ENCODE measurements around the gene MRGPRX3. TPM values are rescaled to one million over a fixed set of nuclear protein-coding genes. Genes with fewer than 3 reads are reported as not detected.
"Not testable (repeated sequence)": the region's sequence is repeated elsewhere in the genome, so short reads cannot be mapped to it uniquely, and the experiment has no call there.

The MRGPRX3 gene
- total RNA-seq (2014; rRNA removed; shearing (Covaris generic); ENCODE audit: low replicate concordance): not detected in 2 replicates

DNA sequence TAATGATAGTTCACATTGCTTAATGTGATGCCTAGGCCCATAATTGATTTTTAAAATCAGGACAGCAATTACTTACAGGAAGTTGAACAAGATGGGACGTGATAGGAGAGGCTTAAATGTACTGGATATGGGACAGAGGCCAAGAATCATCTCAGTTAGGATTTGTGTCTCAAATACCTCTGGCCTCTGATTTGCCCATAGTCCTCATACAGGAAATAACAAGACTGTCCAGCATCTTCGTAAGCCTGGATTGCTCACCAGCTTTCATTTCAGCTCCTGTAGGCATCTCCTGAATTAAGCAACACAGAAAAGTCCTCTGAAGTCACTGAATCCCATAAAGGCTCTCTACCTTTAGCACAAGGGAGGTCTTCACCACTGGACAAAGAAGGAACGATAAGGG lies at the start of gene MRGPRX3:
Gene MRGPRX3 (plus strand): TSS at position 231 of the 400 bp plus-strand sequence. CDS start 4,632 bp downstream, outside the sequence.
- in situ Hi-C loops (cut with HindIII; ENCODE audit: low pct_unique_long_range_greater_than_20kb, low sequenced_read_pairs): no loop called here
- DNase-seq (ENCODE audit: low read depth): no peak

GRCh38 chr11:18088366-18088765 lies 44.0 kb upstream of the MRGPRX3 start:
- DNase-seq (ENCODE audit: low read depth): no peak
- in situ Hi-C loops (cut with HindIII; ENCODE audit: low pct_unique_long_range_greater_than_20kb, low sequenced_read_pairs): no loop called here

- no peak for DNase-seq (ENCODE audit: low read depth)
- in situ Hi-C loops (cut with HindIII; ENCODE audit: low pct_unique_long_range_greater_than_20kb, low sequenced_read_pairs): no loop called here
Observed at GRCh38 chr11:18088966-18089365, 43.4 kb upstream of the MRGPRX3 start.

- DNase-seq (ENCODE audit: low read depth): no peak
Observed at GRCh38 chr11:18091731-18092130, 40.6 kb upstream of the MRGPRX3 start.

GRCh38 chr11:18093959-18094358 lies 38.4 kb upstream of the MRGPRX3 start:
- in situ Hi-C loops (cut with HindIII; ENCODE audit: low pct_unique_long_range_greater_than_20kb, low sequenced_read_pairs): no loop called here
- DNase-seq (ENCODE audit: low read depth): no peak

More at GRCh38 chr11:18091731-18092130, 40.6 kb upstream of the MRGPRX3 start:
- in situ Hi-C loops (cut with HindIII; ENCODE audit: low pct_unique_long_range_greater_than_20kb, low sequenced_read_pairs): no loop called here

DNA sequence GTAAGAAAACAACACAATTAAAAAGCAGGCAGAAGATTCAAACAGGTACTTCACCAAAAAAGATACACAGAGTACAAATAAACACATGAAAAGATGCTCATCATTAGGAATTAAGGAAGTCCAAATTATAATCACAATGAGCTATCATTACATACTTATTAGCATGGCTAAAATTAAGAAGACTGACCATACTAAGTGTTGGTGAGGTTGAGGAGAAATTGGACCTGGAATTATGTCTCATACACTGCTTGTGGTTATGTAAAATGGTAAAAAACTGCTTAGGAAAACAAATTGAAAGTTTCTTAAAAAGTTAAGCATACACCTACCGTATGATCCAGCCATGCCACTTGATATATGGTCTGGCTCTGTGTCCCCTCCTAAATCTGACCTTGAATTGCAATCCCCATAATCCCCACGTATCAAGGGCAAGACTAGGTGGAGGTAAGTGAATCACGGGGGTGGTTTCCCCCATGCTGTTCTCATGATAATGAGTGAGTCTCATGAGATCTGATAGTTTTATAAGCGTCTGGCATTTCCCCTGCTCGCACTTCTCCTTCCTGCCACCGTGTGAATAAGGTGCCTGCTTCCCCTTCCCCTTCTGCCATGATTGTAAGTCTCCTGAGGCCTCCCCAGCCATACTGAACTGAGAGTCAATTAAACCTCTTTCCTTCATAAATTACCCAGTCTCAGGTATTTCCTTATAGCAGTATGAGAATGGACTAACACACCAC lies 31.3 kb upstream of the MRGPRX3 start:
- in situ Hi-C loops (cut with HindIII; ENCODE audit: low pct_unique_long_range_greater_than_20kb, low sequenced_read_pairs): no loop called here
- DNase-seq (ENCODE audit: low read depth): no peak

- in situ Hi-C loops (cut with HindIII; ENCODE audit: low pct_unique_long_range_greater_than_20kb, low sequenced_read_pairs): no loop called here
- DNase-seq (ENCODE audit: low read depth): no peak
Observed at GRCh38 chr11:18105086-18105801, 27.1 kb upstream of the MRGPRX3 start.

DNA sequence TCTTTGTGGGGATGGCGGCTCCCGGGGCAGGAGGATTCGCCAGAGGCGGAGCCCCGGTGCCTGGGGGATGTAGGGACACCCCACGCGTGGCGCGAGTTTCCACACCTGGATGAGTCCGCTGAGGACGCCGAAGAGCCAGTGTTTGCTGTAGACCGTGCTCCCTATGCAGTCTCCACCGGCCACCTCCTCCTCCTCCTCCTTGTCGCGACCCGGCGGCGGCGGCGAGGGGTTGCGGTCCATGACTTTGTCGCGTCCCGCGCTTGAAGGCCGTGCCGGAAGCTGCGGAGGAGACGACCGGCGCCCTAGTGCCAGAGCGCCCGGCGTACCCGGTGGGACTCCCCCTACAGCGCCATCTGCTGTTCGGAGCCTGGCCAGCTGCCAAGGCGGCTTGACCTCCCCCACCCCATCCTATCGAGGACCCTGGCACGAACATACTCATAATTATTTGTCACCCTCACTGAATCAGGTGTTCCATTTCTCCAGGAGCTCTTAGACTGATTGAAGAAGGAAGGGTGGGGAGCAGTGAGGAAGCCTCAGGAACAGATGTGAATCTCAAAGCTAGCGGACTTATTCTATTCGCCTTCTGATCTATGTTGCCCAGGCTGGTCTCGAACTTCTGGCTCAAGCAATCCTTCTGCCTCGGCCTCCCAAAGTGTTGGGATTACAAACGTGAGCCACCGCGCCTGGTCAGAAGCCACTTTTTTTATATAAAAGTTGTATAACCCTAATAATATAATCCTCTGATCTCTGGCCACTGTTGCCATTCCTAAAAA lies 26.4 kb upstream of the MRGPRX3 start, which contains the start of gene SAAL1:
Gene SAAL1 (minus strand): TSS at position 281 of the 773 bp plus-strand sequence. CDS start 41 bp downstream, at position 240.
- in situ Hi-C loops (cut with HindIII; ENCODE audit: low pct_unique_long_range_greater_than_20kb, low sequenced_read_pairs): no loop called here
- peak; percentile 72 for DNase-seq (ENCODE audit: low read depth)

- DNase-seq (ENCODE audit: low read depth): peak; percentile 13
- in situ Hi-C loops (cut with HindIII; ENCODE audit: low pct_unique_long_range_greater_than_20kb, low sequenced_read_pairs): no loop called here
Observed at GRCh38 chr11:18106688-18107087, 25.7 kb upstream of the MRGPRX3 start.

DNA sequence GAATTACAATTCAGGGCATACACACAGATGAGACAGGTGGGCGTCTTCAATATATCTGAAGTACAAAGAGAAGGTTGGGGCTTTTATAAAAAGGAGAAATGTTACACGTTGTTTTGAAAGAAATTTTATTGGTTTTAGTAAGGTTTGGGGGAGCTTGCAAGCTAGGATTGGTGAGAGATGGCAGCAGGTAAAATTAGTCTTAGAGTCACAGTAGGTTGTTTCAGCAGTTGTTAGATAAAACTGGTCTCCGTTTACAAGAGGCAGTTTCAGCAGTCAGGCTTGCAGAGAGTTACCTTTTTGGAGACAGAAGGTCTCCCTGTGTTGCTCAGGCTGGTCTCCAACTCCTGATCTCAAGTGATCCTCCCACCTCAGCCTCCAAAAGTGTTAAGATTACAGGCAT lies 24.1 kb upstream of the MRGPRX3 start:
- in situ Hi-C loops (cut with HindIII; ENCODE audit: low pct_unique_long_range_greater_than_20kb, low sequenced_read_pairs): no loop called here
- DNase-seq (ENCODE audit: low read depth): no peak

DNA sequence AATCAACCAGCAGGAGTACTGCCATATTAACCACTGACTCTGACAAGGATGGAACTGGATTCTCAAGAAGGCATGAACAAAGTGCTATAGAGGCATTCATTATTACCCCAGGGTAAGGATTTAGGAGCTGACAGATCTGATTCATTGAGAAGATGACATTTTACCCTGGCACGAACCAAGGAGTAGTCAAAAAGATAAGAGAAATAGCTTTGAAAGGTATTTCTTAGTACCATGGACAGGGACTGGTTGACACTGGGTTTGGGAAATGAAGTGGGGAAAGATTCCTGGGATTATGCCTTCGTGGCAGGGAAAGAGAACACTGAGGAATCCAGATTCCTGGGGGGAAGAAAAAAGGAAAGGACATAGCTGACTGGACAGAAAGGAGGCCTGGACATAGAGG lies 21.4 kb upstream of the MRGPRX3 start:
- DNase-seq (ENCODE audit: low read depth): peak; percentile 8
- in situ Hi-C loops (cut with HindIII; ENCODE audit: low pct_unique_long_range_greater_than_20kb, low sequenced_read_pairs): no loop called here

DNA sequence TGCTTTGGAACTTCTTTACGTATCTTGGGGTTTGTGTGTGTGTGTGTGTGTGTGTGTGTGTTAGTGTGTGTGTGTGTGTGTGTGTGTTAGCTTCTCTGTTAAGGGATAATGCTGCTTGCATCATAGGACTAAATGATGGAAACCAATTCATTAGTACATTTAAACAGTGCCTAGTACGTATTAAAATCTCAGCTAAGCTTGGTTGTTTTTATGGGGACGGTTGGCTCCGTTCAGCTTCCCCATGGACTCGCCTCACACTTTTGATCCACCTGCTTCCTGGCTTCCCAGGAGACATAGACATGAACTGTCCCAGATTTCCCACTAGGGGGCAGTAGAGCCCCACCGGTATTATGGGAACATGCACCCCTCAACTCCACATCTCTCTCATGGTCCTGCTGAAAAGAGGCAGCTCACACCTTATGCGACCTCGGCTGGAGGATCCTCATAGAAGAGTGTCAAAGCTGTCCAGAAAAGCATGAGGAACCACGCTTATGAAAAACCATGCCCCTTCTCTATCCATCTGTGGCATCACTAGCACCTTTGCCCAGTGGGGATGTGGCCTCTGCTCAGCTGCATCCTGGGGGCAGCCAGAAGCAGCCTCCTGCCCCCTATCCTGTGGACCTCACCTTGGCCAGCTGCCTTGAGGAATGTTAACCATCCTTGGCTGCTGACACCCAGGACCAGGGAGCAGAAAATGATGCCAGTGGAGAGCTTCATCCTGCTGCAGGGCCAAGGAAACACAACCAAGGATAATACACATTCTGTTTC lies 16.8 kb upstream of the MRGPRX3 start:
- in situ Hi-C loops (cut with HindIII; ENCODE audit: low pct_unique_long_range_greater_than_20kb, low sequenced_read_pairs): no loop called here
- DNase-seq (ENCODE audit: low read depth): peak; percentile 68

- in situ Hi-C loops (cut with HindIII; ENCODE audit: low pct_unique_long_range_greater_than_20kb, low sequenced_read_pairs); DNase-seq (ENCODE audit: low read depth): not testable (repeated sequence)
Observed at GRCh38 chr11:18121331-18121828, 11.0 kb upstream of the MRGPRX3 start.

- in situ Hi-C loops (cut with HindIII; ENCODE audit: low pct_unique_long_range_greater_than_20kb, low sequenced_read_pairs); DNase-seq (ENCODE audit: low read depth): not testable (repeated sequence)
Observed at GRCh38 chr11:18131115-18131514, 1.3 kb upstream of the MRGPRX3 start.

- DNase-seq (ENCODE audit: low read depth): no peak
- in situ Hi-C loops (cut with HindIII; ENCODE audit: low pct_unique_long_range_greater_than_20kb, low sequenced_read_pairs): no loop called here
Observed at GRCh38 chr11:18135308-18135707, 2.9 kb downstream of the MRGPRX3 start.

DNA sequence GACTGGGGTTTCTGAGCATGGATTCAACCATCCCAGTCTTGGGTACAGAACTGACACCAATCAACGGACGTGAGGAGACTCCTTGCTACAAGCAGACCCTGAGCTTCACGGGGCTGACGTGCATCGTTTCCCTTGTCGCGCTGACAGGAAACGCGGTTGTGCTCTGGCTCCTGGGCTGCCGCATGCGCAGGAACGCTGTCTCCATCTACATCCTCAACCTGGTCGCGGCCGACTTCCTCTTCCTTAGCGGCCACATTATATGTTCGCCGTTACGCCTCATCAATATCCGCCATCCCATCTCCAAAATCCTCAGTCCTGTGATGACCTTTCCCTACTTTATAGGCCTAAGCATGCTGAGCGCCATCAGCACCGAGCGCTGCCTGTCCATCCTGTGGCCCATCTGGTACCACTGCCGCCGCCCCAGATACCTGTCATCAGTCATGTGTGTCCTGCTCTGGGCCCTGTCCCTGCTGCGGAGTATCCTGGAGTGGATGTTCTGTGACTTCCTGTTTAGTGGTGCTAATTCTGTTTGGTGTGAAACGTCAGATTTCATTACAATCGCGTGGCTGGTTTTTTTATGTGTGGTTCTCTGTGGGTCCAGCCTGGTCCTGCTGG lies 4.9 kb downstream of the MRGPRX3 start:
- in situ Hi-C loops (cut with HindIII; ENCODE audit: low pct_unique_long_range_greater_than_20kb, low sequenced_read_pairs): no loop called here
- DNase-seq (ENCODE audit: low read depth): no peak

GRCh38 chr11:18140145-18140544 lies 7.8 kb downstream of the MRGPRX3 start:
- in situ Hi-C loops (cut with HindIII; ENCODE audit: low pct_unique_long_range_greater_than_20kb, low sequenced_read_pairs): no loop called here
- no peak for DNase-seq (ENCODE audit: low read depth)
